ENCODE measurements around the gene IL10RB.
"Not testable (repeated sequence)": the region's sequence is repeated elsewhere in the genome, so short reads cannot be mapped to it uniquely, and the experiment has no call there.

IL10RB gene

GRCh38 chr21:33266050-33266788 lies at the start of gene IL10RB:
TSS of gene IL10RB (plus strand) at chr21:33266367. CDS start at chr21:33266466, 99 bp downstream.
- intact Hi-C loops (cut with DNase I): loop anchor here (10.0 kb wide), 1 partner anchor 99 kb away; no protein-coding TSS in a partner anchor
- DNase-seq: peak; percentile 25 to 85 (median 76)

- intact Hi-C loops (cut with DNase I): no loop called here
- no peak for DNase-seq
Measured at GRCh38 chr21:33217138-33217520, 49.0 kb upstream of the IL10RB start.

GRCh38 chr21:33219300-33219699 lies 46.9 kb upstream of the IL10RB start:
- no peak for DNase-seq
- intact Hi-C loops (cut with DNase I): no loop called here

- DNase-seq: no peak
- intact Hi-C loops (cut with DNase I): no loop called here
Measured at GRCh38 chr21:33219954-33220353, 46.2 kb upstream of the IL10RB start.

GRCh38 chr21:33225376-33225775 lies 40.8 kb upstream of the IL10RB start:
- intact Hi-C loops (cut with DNase I): not testable (repeated sequence)

GRCh38 chr21:33228455-33228854 lies 37.7 kb upstream of the IL10RB start:
- intact Hi-C loops (cut with DNase I): no loop called here

More at GRCh38 chr21:33225376-33225775, 40.8 kb upstream of the IL10RB start:
- DNase-seq: not testable (repeated sequence)

GRCh38 chr21:33229099-33229783 lies 36.9 kb upstream of the IL10RB start:
- intact Hi-C loops (cut with DNase I): no loop called here
- no peak for DNase-seq

More at GRCh38 chr21:33228455-33228854, 37.7 kb upstream of the IL10RB start:
- DNase-seq: no peak

- intact Hi-C loops (cut with DNase I): no loop called here
Measured at GRCh38 chr21:33229784-33230544, 36.2 kb upstream of the IL10RB start, which contains the start of gene IFNAR2. TSS of gene IFNAR2 (plus strand) at chr21:33229938. CDS start at chr21:33241923, 11,985 bp downstream.

GRCh38 chr21:33230545-33231324 lies 35.4 kb upstream of the IL10RB start:
- peak; percentile 35 to 79 (median 62) for DNase-seq
- intact Hi-C loops (cut with DNase I): no loop called here

More at GRCh38 chr21:33229784-33230544, 36.2 kb upstream of the IL10RB start, which contains the start of gene IFNAR2:
- DNase-seq: peak; percentile 26 to 92 (median 84)

GRCh38 chr21:33231526-33231925 lies 34.6 kb upstream of the IL10RB start:
- no peak for DNase-seq
- intact Hi-C loops (cut with DNase I): no loop called here

- intact Hi-C loops (cut with DNase I): no loop called here
- DNase-seq: no peak
Measured at GRCh38 chr21:33232291-33233034, 33.7 kb upstream of the IL10RB start.

- DNase-seq: no peak
- intact Hi-C loops (cut with DNase I): no loop called here
Measured at GRCh38 chr21:33234635-33235520, 31.3 kb upstream of the IL10RB start.

GRCh38 chr21:33236013-33236686 lies 30.0 kb upstream of the IL10RB start:
- DNase-seq: no peak
- intact Hi-C loops (cut with DNase I): no loop called here

GRCh38 chr21:33236766-33237165 lies 29.4 kb upstream of the IL10RB start:
- intact Hi-C loops (cut with DNase I): no loop called here
- DNase-seq: no peak

- intact Hi-C loops (cut with DNase I): no loop called here
- DNase-seq: no peak
Measured at GRCh38 chr21:33237486-33237885, 28.7 kb upstream of the IL10RB start.

- no peak for DNase-seq
- intact Hi-C loops (cut with DNase I): no loop called here
Measured at GRCh38 chr21:33238146-33238545, 28.0 kb upstream of the IL10RB start.
